Spleen (tissue), 11 donors: ENCODE data around the gene ZCCHC3. TPM values are rescaled to one million over a fixed set of nuclear protein-coding genes. Genes with fewer than 3 reads are reported as not detected.

Experiments
- DNase-seq: peaks from one replicate; pipeline ENCODE4 v3.0.0-alpha.2; 2020
- H3K27ac ChIP-seq, 8 donors: fragments of 200-600 bp; sonication (generic) in 7 of 8; 1 replicate in 4 of 8; 2 replicates in 4 of 8; pipeline versions ENCODE4 v1.5.0 to v1.8.0; 2016 to 2021; ENCODE audit warnings: inconsistent platforms in 4 of 8, mild to moderate bottlenecking in 4 of 8, moderate library complexity in 1 of 8
- H3K27me3 ChIP-seq, 7 donors: fragments of 200-600 bp; sonication (generic) in 6 of 7; replicated peaks in 1 of 7; 1 replicate in 4 of 7; 2 replicates in 3 of 7; pipeline versions ENCODE4 v1.5.0 to v1.8.0; 2016 to 2021; ENCODE audit warnings: inconsistent platforms in 3 of 7, mild to moderate bottlenecking in 1 of 7
- H3K36me3 ChIP-seq, 6 donors: fragments of 200-600 bp; sonication (generic) in 5 of 6; 1 replicate in 4 of 6; 2 replicates in 2 of 6; pipeline versions ENCODE4 v1.5.0 to v1.8.0; 2016 to 2021; ENCODE audit warnings: inconsistent platforms in 2 of 6
- H3K4me1 ChIP-seq, 6 donors: fragments of 200-600 bp; sonication (generic) in 5 of 6; 1 replicate in 3 of 6; 2 replicates in 3 of 6; pipeline versions ENCODE4 v1.5.0 to v1.8.0; 2016 to 2021; ENCODE audit warnings: inconsistent platforms in 3 of 6
- H3K4me3 ChIP-seq, 8 donors: fragments of 200-600 bp; sonication (generic) in 7 of 8; 1 replicate in 4 of 8; 2 replicates in 4 of 8; pipeline versions ENCODE4 v1.5.0 to v1.8.0; 2016 to 2021; ENCODE audit warnings: inconsistent platforms in 4 of 8, mild to moderate bottlenecking in 4 of 8, moderate library complexity in 2 of 8
- H3K9me3 ChIP-seq, 8 donors: fragments of 200-600 bp; sonication (generic) in 7 of 8; 1 replicate in 4 of 8; 2 replicates in 4 of 8; pipeline versions ENCODE4 v1.5.0 to v1.8.0; 2016 to 2021; ENCODE audit warnings: inconsistent platforms in 4 of 8
- CTCF ChIP-seq, 11 experiments: fragments of 200-600 bp in 7 of 11; fragments of 450-650 bp in 4 of 11; sonication (generic) in 4 of 11; IDR thresholded peaks in 8 of 11; conservative IDR thresholded peaks in 3 of 11; 1 replicate in 7 of 11; 2 replicates in 4 of 11; pipeline versions ENCODE4 v1.4.0 to v1.8.0; 2016 to 2021; ENCODE audit warnings: antibody characterized with exemption in 11 of 11, inconsistent platforms in 4 of 11, mild to moderate bottlenecking in 1 of 11
- POLR2A ChIP-seq, 3 donors: fragments of 450-650 bp; IDR thresholded peaks; one replicate each; pipeline ENCODE4 v1.5.1; 2017; ENCODE audit warnings: antibody characterized with exemption in 3 of 3, mild to moderate bottlenecking in 1 of 3
- POLR2AphosphoS5 ChIP-seq, 3 donors: sonication (generic); formaldehyde crosslinking; IDR thresholded peaks; one replicate each; pipeline ENCODE4 v1.5.1; 2017; ENCODE audit warnings: antibody characterized with exemption in 3 of 3
- WGBS, 5 donors: extraction: QIAGEN DNeasy Blood & Tissue Kit in 3 of 5; methylation state at CpG; one replicate each; pipeline versions ENCODE4 v1.1.5 to v1.1.7; 2013 to 2018; 5-methylcytosine and 5-hydroxymethylcytosine counted together
- intact Hi-C: fragments of 100-400 bp; cut with DNase I; formaldehyde crosslinking; loops from one replicate; pipeline ENCODE4 v1.15.0; 2023; ENCODE audit warnings: low total_unique reads
- polyA plus RNA-seq, 3 donors: library from polyadenylated mRNA; stranded (reverse); fragments of 200-250 nt; gene quantifications; one replicate each; pipeline ENCODE4 v1.2.1, GENCODE V29; 2013
- total RNA-seq, 7 donors: library from RNA; depleted of rRNA in 3 of 7; stranded (reverse); fragments of >200 nt in 3 of 7; fragmentation: NEBNext Ultra II Directional in 4 of 7; extraction: Animal tissue kit (Norgen Biotek cat#: 25700) in 4 of 7; gene quantifications; one replicate each; pipeline versions ENCODE4 v1.1.0 to v1.2.1, GENCODE V29; 2016 to 2021
- donor health status: healthy with polysubstance abuse.
- donor health status: DM: no; HTN: no; CAD: no; lungs with moderate emphysema.
- donor health status: DM: no; HTN: no; CAD: no.
- donor health status: Bipolar disorder and iron deficiency.
- donor health status: healthy.
- donor health status: DM: no; HTN: no; CAD: no.
- donor health status: DM: yes; HTN: yes; CAD: no.

Gene ZCCHC3
- total and polyA plus RNA-seq, 10 donors = 17.4 to 26.6 (median 23.0) TPM

GRCh38 chr20:297925-298775, 780 bp downstream of the ZCCHC3 start:
- intact Hi-C loops = no loop called here
- Histone ChIP-seq H3K4me1 (peaks cover 35 to 69% (median 57%) of the 10 kb centered on the region in 6 donors), H3K36me3 (peaks cover 0 to 27% (median 0%) of the 10 kb centered on the region in 6 donors), H3K4me3 (peak overlapping the region; percentile 64 to 91 (median 84)), H3K27ac (peak overlapping the region; percentile 97 to 99 (median 99)), H3K27me3 (no peaks in the 10 kb centered on the region), H3K9me3 (no peaks in the 10 kb centered on the region)
- WGBS, 5 donors = 0 to 1% (median 0%) methylated on average over 23 to 75 of the region's 75 CpGs
- peak; percentile 92 for DNase-seq
- peak in 1 of 3 donors; percentile 46 for TF ChIP-seq POLR2A (IDR thresholded peaks at IDR 0.05)
- peak; percentile 75 to 83 (median 76) for TF ChIP-seq POLR2AphosphoS5 (IDR thresholded peaks at IDR 0.05)
- TF ChIP-seq CTCF (IDR thresholded peaks at IDR 0.05 in 8 of 11, conservative IDR thresholded peaks at IDR 0.05 in 3 of 11) = no peak

GRCh38 chr20:298776-299391, 1.5 kb downstream of the ZCCHC3 start:
- H3K4me1 ChIP-seq = peaks cover 35 to 66% (median 57%) of the 10 kb centered on the region in 6 donors
- H3K27ac ChIP-seq = peak overlapping the region; percentile 97 to 99 (median 99)
- no peaks in the 10 kb centered on the region for H3K27me3 ChIP-seq
- H3K36me3 ChIP-seq = peaks cover 0 to 27% (median 0%) of the 10 kb centered on the region in 6 donors
- intact Hi-C loops = no loop called here
- DNase-seq = no peak
- 3 to 12% (median 6%) methylated on average over 15 of the region's 15 CpGs for WGBS, 5 donors
- peak overlapping the region; percentile 64 to 91 (median 84) for H3K4me3 ChIP-seq
- no peaks in the 10 kb centered on the region for H3K9me3 ChIP-seq
- no peak for TF ChIP-seq POLR2AphosphoS5 (IDR thresholded peaks at IDR 0.05)
- TF ChIP-seq POLR2A (IDR thresholded peaks at IDR 0.05) = no peak
- no peak for TF ChIP-seq CTCF (IDR thresholded peaks at IDR 0.05 in 8 of 11, conservative IDR thresholded peaks at IDR 0.05 in 3 of 11)

- Histone ChIP-seq H3K27ac (peak overlapping the region; percentile 42 to 99 (median 98)), H3K9me3 (no peaks in the 10 kb centered on the region), H3K36me3 (peaks cover 0 to 27% (median 0%) of the 10 kb centered on the region in 6 donors), H3K27me3 (no peaks in the 10 kb centered on the region), H3K4me3 (peak overlapping the region in 7 of 8 donors; percentile 64 to 91 (median 85)), H3K4me1 (peaks cover 35 to 66% (median 57%) of the 10 kb centered on the region in 6 donors)
- intact Hi-C loops = no loop called here
- TF ChIP-seq POLR2AphosphoS5 (IDR thresholded peaks at IDR 0.05) = no peak
- no peak for TF ChIP-seq CTCF (IDR thresholded peaks at IDR 0.05 in 8 of 11, conservative IDR thresholded peaks at IDR 0.05 in 3 of 11)
- no peak for TF ChIP-seq POLR2A (IDR thresholded peaks at IDR 0.05)
- WGBS, 5 donors = 47 to 65% (median 50%) methylated on average over 10 of the region's 10 CpGs
- no peak for DNase-seq
Observed at GRCh38 chr20:300345-300990, 3.1 kb downstream of the ZCCHC3 start.
